GM12892 (cell line): ENCODE results near the gene NCAPG.

ENCODE experiments used
- POLR2A ChIP-seq: IDR thresholded peaks from 2 replicates; pipeline ENCODE4 v1.6.1; 2011; ENCODE audit warnings: low read depth, low read length, control low read depth
- POLR2AphosphoS5 ChIP-seq: IDR thresholded peaks from 2 replicates; pipeline ENCODE4 v1.6.1; 2011; ENCODE audit warnings: low read depth, low read length, control low read depth
- TAF1 ChIP-seq: IDR thresholded peaks from 2 replicates; pipeline ENCODE4 v1.6.1; 2011; ENCODE audit warnings: low read depth, mild to moderate bottlenecking, control low read depth, low read length, borderline replicate concordance

- TF ChIP-seq POLR2A (no peak), POLR2AphosphoS5 (no peak), TAF1 (no peak)
These were observed 49.7 kb upstream of the NCAPG start for GRCh38 chr4:17761062-17761461.
